ENCODE data around the gene SPART.
"Not testable (repeated sequence)": the region's sequence is repeated elsewhere in the genome, so short reads cannot be mapped to it uniquely, and the experiment has no call there.

SPART gene

DNA sequence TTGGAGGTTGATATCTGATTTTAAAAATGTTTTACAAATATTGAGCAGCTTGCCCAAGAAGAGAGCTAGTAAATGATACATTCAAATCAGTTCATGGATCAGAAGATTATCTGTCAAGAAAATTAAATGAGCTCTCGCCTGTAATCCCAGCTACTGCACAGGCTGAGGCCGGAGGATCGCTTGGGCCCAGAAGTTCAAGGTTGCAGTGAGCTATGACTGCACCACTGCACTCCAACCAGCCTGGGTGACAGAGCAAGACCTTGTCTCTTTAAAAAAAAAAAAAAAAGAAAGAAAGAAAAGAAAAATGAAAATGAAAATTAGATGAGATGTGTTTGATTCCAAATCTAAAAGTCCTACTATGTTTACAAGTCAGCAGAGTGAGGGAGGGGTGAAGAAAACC, 2.4 kb downstream of the SPART start:
- DNase-seq (ENCODE audit: extremely low spot score), result no peak
- ChIA-PET POLR2A (no interaction called here), CTCF (interaction anchor here (0.5 kb wide), 1 partner anchor 73 kb away, joined by 5 read pairs; no protein-coding TSS in a partner anchor)
- no peak for TF ChIP-seq CTBP1 (IDR thresholded peaks at IDR 0.05; ENCODE audit: borderline replicate concordance)
- TF ChIP-seq SP1 (IDR thresholded peaks at IDR 0.05), result no peak
- TF ChIP-seq ZNF384 (IDR thresholded peaks at IDR 0.05), result no peak
- no peak for TF ChIP-seq LEF1 (IDR thresholded peaks at IDR 0.05; ENCODE audit: borderline replicate concordance)
- TF ChIP-seq SUZ12 (IDR thresholded peaks at IDR 0.05), result no peak

DNA sequence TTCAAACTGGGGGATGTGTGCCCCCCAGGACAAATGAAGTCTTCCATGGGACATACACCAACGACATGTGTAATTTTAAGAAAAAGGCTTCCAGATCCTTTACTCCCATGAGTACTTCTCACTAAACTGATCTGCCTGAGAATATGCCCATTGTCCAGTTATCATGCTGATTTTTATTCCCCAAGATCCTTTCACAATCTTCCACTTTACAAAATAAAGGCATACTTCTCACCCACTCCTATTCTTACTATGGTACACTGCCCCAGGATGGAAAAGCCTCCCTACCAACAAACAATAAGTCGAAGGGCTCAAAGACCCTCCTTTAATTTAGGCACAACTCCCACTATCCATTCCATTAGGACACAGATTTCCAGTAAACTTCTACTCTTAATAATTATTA, 3.5 kb downstream of the SPART start:
- ChIA-PET CTCF (no interaction called here), POLR2A (no interaction called here)
- TF ChIP-seq FOXA1 (IDR thresholded peaks at IDR 0.05), result no peak
- TF ChIP-seq NFRKB (IDR thresholded peaks at IDR 0.05), result no peak
- TF ChIP-seq, protein P1, sequence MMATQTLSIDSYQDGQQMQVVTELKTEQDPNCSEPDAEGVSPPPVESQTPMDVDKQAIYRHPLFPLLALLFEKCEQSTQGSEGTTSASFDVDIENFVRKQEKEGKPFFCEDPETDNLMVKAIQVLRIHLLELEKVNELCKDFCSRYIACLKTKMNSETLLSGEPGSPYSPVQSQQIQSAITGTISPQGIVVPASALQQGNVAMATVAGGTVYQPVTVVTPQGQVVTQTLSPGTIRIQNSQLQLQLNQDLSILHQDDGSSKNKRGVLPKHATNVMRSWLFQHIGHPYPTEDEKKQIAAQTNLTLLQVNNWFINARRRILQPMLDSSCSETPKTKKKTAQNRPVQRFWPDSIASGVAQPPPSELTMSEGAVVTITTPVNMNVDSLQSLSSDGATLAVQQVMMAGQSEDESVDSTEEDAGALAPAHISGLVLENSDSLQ (IDR thresholded peaks at IDR 0.05), result no peak
- TF ChIP-seq ELF4 (IDR thresholded peaks at IDR 0.05), result no peak
- no peak for TF ChIP-seq HDGF (IDR thresholded peaks at IDR 0.05; ENCODE audit: borderline replicate concordance)
- no peak for TF ChIP-seq FOXM1 (IDR thresholded peaks at IDR 0.05; ENCODE audit: borderline replicate concordance)
- TF ChIP-seq TARDBP (IDR thresholded peaks at IDR 0.05), result no peak
- no peak for TF ChIP-seq BHLHE40 (IDR thresholded peaks at IDR 0.05; ENCODE audit: borderline replicate concordance)
- TF ChIP-seq SUZ12 (IDR thresholded peaks at IDR 0.05), result no peak
- DNase-seq (ENCODE audit: extremely low spot score), result no peak

DNA sequence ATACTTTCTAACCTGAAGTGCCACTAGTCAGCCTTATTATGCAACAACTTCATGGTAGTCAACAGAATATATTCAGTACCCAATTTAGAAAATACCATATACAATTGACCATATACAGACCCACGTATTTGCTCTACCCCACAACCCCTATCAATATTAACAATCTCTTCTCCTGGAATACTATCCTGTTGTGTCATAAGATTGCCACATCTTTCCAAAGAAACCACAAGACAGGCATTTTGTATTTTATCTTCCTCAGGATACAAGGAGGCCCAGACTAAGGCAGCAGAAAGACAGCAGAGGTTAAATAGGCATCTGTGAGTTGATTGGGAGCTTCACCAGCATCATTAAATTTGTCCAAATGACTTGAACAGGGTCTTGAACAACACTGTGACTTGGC, 4.5 kb downstream of the SPART start:
- TF ChIP-seq CTBP1 (IDR thresholded peaks at IDR 0.05; ENCODE audit: borderline replicate concordance) (no peak), ARNT (IDR thresholded peaks at IDR 0.05) (no peak), BHLHE40 (IDR thresholded peaks at IDR 0.05; ENCODE audit: borderline replicate concordance) (no peak), NFRKB (IDR thresholded peaks at IDR 0.05) (no peak), FOXK2 (IDR thresholded peaks at IDR 0.05) (no peak), SP1 (IDR thresholded peaks at IDR 0.05) (no peak), FOXM1 (IDR thresholded peaks at IDR 0.05; ENCODE audit: borderline replicate concordance) (no peak), ELF4 (IDR thresholded peaks at IDR 0.05) (no peak), SUZ12 (IDR thresholded peaks at IDR 0.05) (no peak), TARDBP (IDR thresholded peaks at IDR 0.05) (no peak), ZNF384 (IDR thresholded peaks at IDR 0.05) (no peak), HDGF (IDR thresholded peaks at IDR 0.05; ENCODE audit: borderline replicate concordance) (no peak)
- TF ChIP-seq, protein P1 (IDR thresholded peaks at IDR 0.05), result no peak
- ChIA-PET POLR2A (no interaction called here), CTCF (no interaction called here)
- DNase-seq (ENCODE audit: extremely low spot score), result no peak

DNA sequence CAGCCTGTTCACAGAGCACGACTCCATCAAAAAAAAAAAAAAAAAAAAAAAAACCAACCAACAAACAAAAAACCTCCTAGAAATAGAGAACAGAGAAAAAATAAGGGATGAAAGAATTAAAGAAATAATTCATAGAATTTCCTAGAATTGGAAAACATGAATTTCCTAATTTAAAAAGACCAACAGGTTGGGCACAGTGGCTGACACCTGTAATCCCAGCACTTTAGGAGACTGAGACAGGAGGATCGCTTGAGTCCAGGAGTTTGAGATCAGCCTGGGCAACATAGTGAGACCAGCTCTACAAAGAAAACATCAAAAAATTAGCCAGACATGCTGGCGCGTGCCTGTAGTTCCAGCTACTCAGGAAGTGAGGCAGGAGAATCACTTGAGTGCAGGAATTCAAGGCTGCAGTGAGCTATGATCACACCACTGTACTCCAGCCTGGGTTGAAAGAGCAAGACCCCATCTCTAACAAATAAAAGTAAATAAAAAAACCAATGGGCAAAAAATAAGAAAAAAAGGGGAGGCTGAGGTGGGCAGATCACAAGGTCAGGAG, 6.5 kb downstream of the SPART start:
- CTCF ChIA-PET, result no interaction called here
- no peak for DNase-seq (ENCODE audit: extremely low spot score)
- no peak for TF ChIP-seq LEF1 (IDR thresholded peaks at IDR 0.05; ENCODE audit: borderline replicate concordance)
- POLR2A ChIA-PET, result no interaction called here

DNA sequence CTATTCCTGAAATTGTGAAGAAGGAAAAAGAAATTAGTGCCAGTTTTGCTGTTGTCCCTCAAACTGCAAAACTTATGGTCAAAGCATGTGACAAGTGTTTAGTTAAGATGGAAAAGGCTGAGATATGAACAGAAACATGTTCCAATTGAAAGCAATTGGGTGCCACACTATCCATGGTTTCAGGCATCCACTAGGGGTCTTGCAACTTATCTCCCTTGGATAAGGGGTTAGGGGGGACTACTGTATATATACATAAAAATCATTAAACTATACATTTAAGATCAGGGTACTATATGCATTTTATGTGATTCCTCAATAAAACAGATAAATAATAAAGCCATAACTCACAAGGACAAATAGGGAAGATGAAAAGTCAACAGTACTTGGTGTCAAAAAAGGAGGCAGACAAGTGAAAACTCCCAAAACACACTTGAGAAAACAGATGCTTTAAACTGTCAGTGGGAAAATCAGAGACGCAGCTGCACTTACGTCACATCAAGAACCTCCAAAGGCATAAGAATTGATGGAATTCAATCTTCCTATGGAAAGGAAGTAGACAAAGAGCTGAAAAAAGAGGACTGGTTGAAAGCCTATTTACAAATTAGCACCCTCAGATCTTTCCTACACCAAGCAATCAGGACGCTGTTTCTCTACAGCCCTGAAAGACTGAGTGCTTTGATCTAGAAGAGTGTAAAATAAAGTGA, 8.1 kb downstream of the SPART start:
- TF ChIP-seq FOXK2 (IDR thresholded peaks at IDR 0.05) (no peak), ZNF384 (IDR thresholded peaks at IDR 0.05) (no peak), BHLHE40 (IDR thresholded peaks at IDR 0.05; ENCODE audit: borderline replicate concordance) (no peak), HDGF (IDR thresholded peaks at IDR 0.05; ENCODE audit: borderline replicate concordance) (no peak), SP1 (IDR thresholded peaks at IDR 0.05) (no peak), FOXA1 (IDR thresholded peaks at IDR 0.05) (no peak), FOXM1 (IDR thresholded peaks at IDR 0.05; ENCODE audit: borderline replicate concordance) (no peak), SUZ12 (IDR thresholded peaks at IDR 0.05) (no peak), LEF1 (IDR thresholded peaks at IDR 0.05; ENCODE audit: borderline replicate concordance) (no peak), ARNT (IDR thresholded peaks at IDR 0.05) (no peak)
- ChIA-PET CTCF (no interaction called here), POLR2A (no interaction called here)
- DNase-seq (ENCODE audit: extremely low spot score), result no peak

DNA sequence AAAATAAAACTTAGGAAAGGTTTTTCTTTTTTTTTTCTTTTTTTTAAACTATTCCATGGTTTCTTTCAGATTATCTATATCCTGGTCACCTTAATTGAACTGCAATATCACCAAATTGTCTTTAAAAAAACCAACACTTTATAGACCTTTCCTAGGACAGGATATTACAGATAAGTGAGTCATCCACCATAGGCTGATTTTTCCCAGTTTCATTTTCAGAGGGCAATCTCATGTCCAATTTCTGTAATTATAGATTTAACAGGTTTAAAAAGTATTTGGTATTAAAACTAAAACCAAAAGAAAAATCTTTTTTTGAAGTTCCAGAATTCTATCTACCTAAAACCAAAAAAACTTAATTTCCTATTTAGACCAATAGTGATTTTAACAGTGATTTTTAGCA, 13.2 kb downstream of the SPART start:
- CTCF ChIA-PET, result no interaction called here
- POLR2A ChIA-PET, result no interaction called here
- TF ChIP-seq FOXM1 (IDR thresholded peaks at IDR 0.05; ENCODE audit: borderline replicate concordance) (no peak), FOXA1 (IDR thresholded peaks at IDR 0.05) (no peak), TARDBP (IDR thresholded peaks at IDR 0.05) (no peak), LEF1 (IDR thresholded peaks at IDR 0.05; ENCODE audit: borderline replicate concordance) (no peak), ELF4 (IDR thresholded peaks at IDR 0.05) (no peak), NFRKB (IDR thresholded peaks at IDR 0.05) (no peak), ZNF384 (IDR thresholded peaks at IDR 0.05) (no peak), ARNT (IDR thresholded peaks at IDR 0.05) (no peak), BHLHE40 (IDR thresholded peaks at IDR 0.05; ENCODE audit: borderline replicate concordance) (no peak), FOXK2 (IDR thresholded peaks at IDR 0.05) (no peak)
- TF ChIP-seq, protein P1 (IDR thresholded peaks at IDR 0.05), result no peak
- DNase-seq (ENCODE audit: extremely low spot score), result no peak

DNA sequence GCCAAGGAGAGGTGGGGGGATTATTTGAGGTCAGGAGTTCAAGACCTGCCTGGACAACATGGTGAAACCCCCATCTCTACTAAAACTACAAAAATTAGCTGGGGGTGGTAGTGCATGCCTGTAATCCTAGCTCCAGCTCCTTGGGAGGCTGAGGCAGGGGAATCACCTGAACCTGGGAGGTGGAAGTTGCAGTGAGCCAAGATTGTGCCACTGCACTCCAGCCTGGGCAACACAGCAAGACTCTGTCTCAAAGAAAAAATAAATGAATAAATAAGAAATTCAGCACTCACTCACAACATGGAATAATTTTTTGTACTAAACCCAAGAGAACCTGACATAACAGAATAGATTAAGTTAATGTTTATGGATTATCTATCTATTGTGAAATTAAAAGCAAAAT, 13.9 kb downstream of the SPART start:
- POLR2A ChIA-PET, result not testable (repeated sequence)

More for the DNA sequence above, 13.9 kb downstream of the SPART start:
- CTCF ChIA-PET; DNase-seq (ENCODE audit: extremely low spot score): not testable (repeated sequence)
